Activated naive CD8-positive, alpha-beta T cell treated with anti-CD3 and anti-CD28 coated beads for 36 hours (primary cell): ENCODE results near the gene PLA2G4C. TPM values are rescaled to one million over a fixed set of nuclear protein-coding genes. Genes with fewer than 3 reads are reported as not detected.

Experiments used
- DNase-seq: peaks from one replicate; pipeline ENCODE4 v3.0.0; 2021
- H3K27ac Mint-ChIP-seq: one replicate; pipeline ENCODE4 v1.8.0; 2022; ENCODE audit warnings: mild to moderate bottlenecking, moderate library complexity, mixed read lengths
- H3K27me3 Mint-ChIP-seq: one replicate; pipeline ENCODE4 v1.8.0; 2022; ENCODE audit warnings: mild to moderate bottlenecking, mixed read lengths
- H3K36me3 Mint-ChIP-seq: one replicate; pipeline ENCODE4 v1.8.0; 2021; ENCODE audit warnings: mild to moderate bottlenecking, mixed read lengths
- H3K4me1 Mint-ChIP-seq: one replicate; pipeline ENCODE4 v1.8.0; 2021; ENCODE audit warnings: mixed read lengths
- H3K4me3 Mint-ChIP-seq: one replicate; pipeline ENCODE4 v1.8.0; 2022; ENCODE audit warnings: mild to moderate bottlenecking, moderate library complexity, mixed read lengths
- H3K9me3 Mint-ChIP-seq: one replicate; pipeline ENCODE4 v1.8.0; 2022; ENCODE audit warnings: mixed read lengths
- total RNA-seq, 2 experiments: library from RNA; stranded (reverse); gene quantifications; one replicate each; pipeline ENCODE4 v1.2.3, GENCODE V29; 2021

Gene PLA2G4C
- total RNA-seq, 2 experiments from 2014 or later: 2.0 to 2.5 TPM

GRCh38 chr19:48000846-48001245 is 109.8 kb downstream of the PLA2G4C start:
- Mint-ChIP-seq H3K4me1 (no peaks in the 10 kb centered on the region), H3K9me3 (no peaks in the 10 kb centered on the region), H3K4me3 (no peak overlapping the region), H3K27ac (no peak overlapping the region), H3K27me3 (peaks cover 14% of the 10 kb centered on the region), H3K36me3 (no peaks in the 10 kb centered on the region)
- DNase-seq: no peak

DNA sequence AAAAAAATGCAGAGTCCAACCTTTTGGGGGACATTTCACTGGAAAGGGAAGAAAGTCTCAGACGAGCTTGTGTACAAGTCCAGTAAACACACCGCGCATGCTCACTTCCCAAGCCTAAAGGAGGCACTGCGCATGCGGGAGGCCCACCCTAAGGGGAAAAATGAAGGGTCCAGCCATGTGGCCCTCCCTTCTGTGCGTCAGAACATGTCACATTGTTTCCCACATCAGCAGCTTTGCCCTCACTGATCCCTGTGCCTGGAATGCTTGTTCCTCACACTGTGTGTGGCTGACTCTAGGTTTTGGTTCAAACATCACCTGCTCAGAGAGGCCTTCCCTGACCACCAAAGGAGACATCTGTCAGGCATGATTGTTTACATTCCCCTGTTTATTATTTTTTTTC is 111.8 kb downstream of the PLA2G4C start:
- H3K9me3 Mint-ChIP-seq: no peaks in the 10 kb centered on the region
- H3K27ac Mint-ChIP-seq: no peak overlapping the region
- H3K4me3 Mint-ChIP-seq: no peak overlapping the region
- no peaks in the 10 kb centered on the region for H3K4me1 Mint-ChIP-seq
- no peak for DNase-seq
- no peaks in the 10 kb centered on the region for H3K36me3 Mint-ChIP-seq
- H3K27me3 Mint-ChIP-seq: peaks cover 15% of the 10 kb centered on the region

Other genes with a start within 250 kb of the PLA2G4C start
- gene SULT2A1, start 224.5 kb downstream of the PLA2G4C start, total RNA-seq: not detected
- gene BSPH1, start 118.6 kb downstream of the PLA2G4C start, total RNA-seq: not detected
- not detected for gene ELSPBP1, start 116.2 kb downstream of the PLA2G4C start, total RNA-seq
- gene CABP5, start 66.7 kb downstream of the PLA2G4C start, total RNA-seq: not detected
- 100 to 1,000 TPM; 147 to 165 TPM for gene LIG1, start 59.5 kb upstream of the PLA2G4C start, total RNA-seq
- gene ZSWIM9, start 59.9 kb upstream of the PLA2G4C start, total RNA-seq: 1 to 10 TPM; 7.3 to 7.7 TPM
- 100 to 1,000 TPM; 102 to 103 TPM for gene CARD8, start 145.1 kb upstream of the PLA2G4C start, total RNA-seq
- under 1 TPM; 0.44 to 0.60 TPM for gene ZNF114, start 159.3 kb upstream of the PLA2G4C start, total RNA-seq
- gene EMP3, start 214.7 kb upstream of the PLA2G4C start, total RNA-seq: 100 to 1,000 TPM; 185 to 187 TPM